Gastrocnemius medialis (tissue), 4 donors: Measurements from ENCODE around the gene FAM219A. TPM values are rescaled to one million over a fixed set of nuclear protein-coding genes. Genes with fewer than 3 reads are reported as not detected.

Experiments used
- ATAC-seq, 2 donors: fragments of 150-250 bp; one replicate each; pipeline ENCODE4 v1.9.1; 2016
- DNase-seq, 2 donors: peaks; one replicate each; pipeline ENCODE4 v3.0.0-alpha.2; 2019
- H3K27ac ChIP-seq, 4 donors: fragments of 200-600 bp; sonication (generic); 1 replicate in 1 of 4; 2 replicates in 3 of 4; pipeline ENCODE4 v1.5.1; 2016 to 2018; ENCODE audit warnings: mild to moderate bottlenecking in 2 of 4, moderate library complexity in 1 of 4
- H3K27me3 ChIP-seq, 3 donors: fragments of 200-600 bp; sonication (generic) in 2 of 3; 1 replicate in 1 of 3; 2 replicates in 2 of 3; pipeline versions ENCODE4 v1.5.1 to v1.6.0; 2016 to 2019; ENCODE audit warnings: mild to moderate bottlenecking in 1 of 3, moderate library complexity in 1 of 3
- H3K36me3 ChIP-seq, 2 donors: fragments of 200-600 bp; sonication (generic) in 1 of 2; one replicate each; pipeline ENCODE4 v1.5.1; 2017 to 2018
- H3K4me1 ChIP-seq, 2 donors: fragments of 200-600 bp; sonication (generic) in 1 of 2; one replicate each; pipeline ENCODE4 v1.5.1; 2016 to 2017; ENCODE audit warnings: mild to moderate bottlenecking in 2 of 2
- H3K4me3 ChIP-seq, 4 donors: fragments of 200-600 bp; sonication (generic) in 3 of 4; 1 replicate in 1 of 4; 2 replicates in 3 of 4; pipeline ENCODE4 v1.5.1; 2016 to 2019; ENCODE audit warnings: mild to moderate bottlenecking in 2 of 4
- H3K9me3 ChIP-seq, 3 donors: fragments of 200-600 bp; sonication (generic) in 2 of 3; 1 replicate in 1 of 3; 2 replicates in 2 of 3; pipeline ENCODE4 v1.5.1; 2016 to 2019
- POLR2A ChIP-seq, 2 donors: fragments of 450-650 bp; IDR thresholded peaks; one replicate each; pipeline ENCODE4 v1.6.1; 2017; ENCODE audit warnings: antibody characterized with exemption in 2 of 2, mild to moderate bottlenecking in 2 of 2, moderate library complexity in 2 of 2
- in situ Hi-C, 4 donors: fragments of 200-750 bp; cut with MboI; loops; one replicate each; pipeline versions ENCODE4 v1.15.0 to v1.8.0; 2017; ENCODE audit warnings: low sequenced_read_pairs in 4 of 4
- intact Hi-C: fragments of 100-400 bp; cut with DNase I; formaldehyde crosslinking; loops from one replicate; pipeline ENCODE4 v1.15.1; 2023; ENCODE audit warnings: low total_unique reads
- total RNA-seq, 4 donors: library from RNA; depleted of rRNA; stranded (reverse); fragments of >200 nt; gene quantifications; one replicate each; pipeline versions ENCODE4 v1.1.0 to v1.2.3, GENCODE V29; 2016
- TF ChIP-seq, protein P1 (sequence below), 5 experiments: fragments of 450-650 bp in 3 of 5; fragments of 200-600 bp in 2 of 5; sonication (generic) in 2 of 5; IDR thresholded peaks in 4 of 5; conservative IDR thresholded peaks in 1 of 5; 1 replicate in 4 of 5; 2 replicates in 1 of 5; pipeline ENCODE4 v1.5.1; 2016 to 2019; ENCODE audit warnings: antibody characterized with exemption in 5 of 5, mild to moderate bottlenecking in 3 of 5, moderate library complexity in 3 of 5

FAM219A gene
- total RNA-seq, 4 donors from 2014 or later, result 29.5 to 58.4 (median 41.8) TPM

GRCh38 chr9:34459941-34460340 lies 1.6 kb upstream of the FAM219A start:
- Histone ChIP-seq H3K4me3 (no peak overlapping the region), H3K4me1 (peaks cover 36 to 51% of the 10 kb centered on the region in 2 donors), H3K36me3 (no peaks in the 10 kb centered on the region), H3K27ac (peak overlapping the region in 3 of 4 donors; percentile 28 to 67 (median 60)), H3K9me3 (no peaks in the 10 kb centered on the region), H3K27me3 (no peaks in the 10 kb centered on the region)
- DNase-seq (peak in 1 of 2 donors; percentile 30), ATAC-seq (peak; percentile 9 to 24)
- in situ Hi-C loops (no loop called here), intact Hi-C loops (loop anchor here (5.0 to 10.0 kb wide), 4 partner anchors 78 to 655 kb away; partner anchors contain the start of gene ATOSB)
- TF ChIP-seq, protein P1, sequence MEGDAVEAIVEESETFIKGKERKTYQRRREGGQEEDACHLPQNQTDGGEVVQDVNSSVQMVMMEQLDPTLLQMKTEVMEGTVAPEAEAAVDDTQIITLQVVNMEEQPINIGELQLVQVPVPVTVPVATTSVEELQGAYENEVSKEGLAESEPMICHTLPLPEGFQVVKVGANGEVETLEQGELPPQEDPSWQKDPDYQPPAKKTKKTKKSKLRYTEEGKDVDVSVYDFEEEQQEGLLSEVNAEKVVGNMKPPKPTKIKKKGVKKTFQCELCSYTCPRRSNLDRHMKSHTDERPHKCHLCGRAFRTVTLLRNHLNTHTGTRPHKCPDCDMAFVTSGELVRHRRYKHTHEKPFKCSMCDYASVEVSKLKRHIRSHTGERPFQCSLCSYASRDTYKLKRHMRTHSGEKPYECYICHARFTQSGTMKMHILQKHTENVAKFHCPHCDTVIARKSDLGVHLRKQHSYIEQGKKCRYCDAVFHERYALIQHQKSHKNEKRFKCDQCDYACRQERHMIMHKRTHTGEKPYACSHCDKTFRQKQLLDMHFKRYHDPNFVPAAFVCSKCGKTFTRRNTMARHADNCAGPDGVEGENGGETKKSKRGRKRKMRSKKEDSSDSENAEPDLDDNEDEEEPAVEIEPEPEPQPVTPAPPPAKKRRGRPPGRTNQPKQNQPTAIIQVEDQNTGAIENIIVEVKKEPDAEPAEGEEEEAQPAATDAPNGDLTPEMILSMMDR (IDR thresholded peaks at IDR 0.05 in 4 of 5, conservative IDR thresholded peaks at IDR 0.05 in 1 of 5), result no peak
- peak in 1 of 2 donors; percentile 34 for TF ChIP-seq POLR2A (IDR thresholded peaks at IDR 0.05)

DNA sequence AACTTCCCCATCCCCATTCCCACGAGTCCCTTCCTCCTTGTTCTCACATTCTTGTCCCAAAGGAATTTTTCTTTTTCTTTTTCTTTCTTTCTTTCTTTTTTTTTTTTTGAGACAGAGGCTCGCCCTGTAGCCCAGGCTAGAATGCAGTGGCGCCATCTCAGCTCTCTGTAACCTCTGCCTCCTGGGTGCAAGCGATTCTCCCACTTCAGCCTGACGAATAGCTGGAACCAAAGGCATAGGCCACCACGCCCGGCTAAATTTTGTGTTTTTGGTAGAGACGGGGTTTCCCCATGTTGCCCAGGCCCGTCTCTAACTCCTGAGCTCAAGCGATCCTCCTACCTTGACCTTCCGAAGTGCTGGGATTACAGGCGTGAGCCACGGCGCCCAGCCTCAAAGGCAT lies 986 bp upstream of the FAM219A start:
- no peaks in the 10 kb centered on the region for H3K9me3 ChIP-seq
- DNase-seq (no peak), ATAC-seq (no peak)
- in situ Hi-C loops, result no loop called here
- peak overlapping the region in 2 of 4 donors; percentile 60 to 67 for H3K27ac ChIP-seq
- peaks cover 40 to 51% of the 10 kb centered on the region in 2 donors for H3K4me1 ChIP-seq
- TF ChIP-seq, protein P1 (IDR thresholded peaks at IDR 0.05 in 4 of 5, conservative IDR thresholded peaks at IDR 0.05 in 1 of 5), result no peak
- no peak for TF ChIP-seq POLR2A (IDR thresholded peaks at IDR 0.05)
- H3K27me3 ChIP-seq, result no peaks in the 10 kb centered on the region
- H3K4me3 ChIP-seq, result peak overlapping the region in 1 of 4 donors; percentile 95
- intact Hi-C loops, result loop anchor here (5.0 to 10.0 kb wide), 4 partner anchors 77 to 655 kb away; partner anchors contain the start of gene ATOSB
- H3K36me3 ChIP-seq, result no peaks in the 10 kb centered on the region

GRCh38 chr9:34458959-34459340 lies 580 bp upstream of the FAM219A start:
- DNase-seq (no peak), ATAC-seq (no peak)
- Histone ChIP-seq H3K27me3 (no peaks in the 10 kb centered on the region), H3K27ac (peak overlapping the region in 3 of 4 donors; percentile 37 to 67 (median 38)), H3K9me3 (no peaks in the 10 kb centered on the region), H3K4me3 (peak overlapping the region in 3 of 4 donors; percentile 47 to 95 (median 70)), H3K4me1 (peaks cover 40 to 51% of the 10 kb centered on the region in 2 donors), H3K36me3 (no peaks in the 10 kb centered on the region)
- intact Hi-C loops, result loop anchor here (5.0 to 10.0 kb wide), 4 partner anchors 77 to 656 kb away; partner anchors contain the start of gene ATOSB
- TF ChIP-seq, protein P1 (IDR thresholded peaks at IDR 0.05 in 4 of 5, conservative IDR thresholded peaks at IDR 0.05 in 1 of 5), result no peak
- TF ChIP-seq POLR2A (IDR thresholded peaks at IDR 0.05), result no peak
- in situ Hi-C loops, result no loop called here

- no peaks in the 10 kb centered on the region for H3K9me3 ChIP-seq
- peak overlapping the region; percentile 68 to 95 (median 80) for H3K4me3 ChIP-seq
- TF ChIP-seq POLR2A (IDR thresholded peaks at IDR 0.05), result peak; percentile 65 to 75
- TF ChIP-seq, protein P1 (IDR thresholded peaks at IDR 0.05 in 4 of 5, conservative IDR thresholded peaks at IDR 0.05 in 1 of 5), result peak in 1 of 5 experiments; percentile 13
- intact Hi-C loops, result loop anchor here (5.0 to 10.0 kb wide), 4 partner anchors 75 to 657 kb away; partner anchors contain the start of gene ATOSB
- peak; percentile 60 to 75 for DNase-seq
- peaks cover 47 to 58% of the 10 kb centered on the region in 2 donors for H3K4me1 ChIP-seq
- peak; percentile 45 to 52 for ATAC-seq
- H3K27me3 ChIP-seq, result no peaks in the 10 kb centered on the region
- H3K36me3 ChIP-seq, result no peaks in the 10 kb centered on the region
- H3K27ac ChIP-seq, result peak overlapping the region; percentile 79 to 94 (median 90)
- in situ Hi-C loops, result no loop called here
Observed at GRCh38 chr9:34457266-34458012, 931 bp downstream of the FAM219A start.
